Dedifferentiated amniotic fluid mesenchymal stem cell (primary cell): ENCODE results near the gene CFAP58.

Experiments used
- DNase-seq: peaks from one replicate; pipeline ENCODE4 v3.0.0-alpha.2; 2016; ENCODE audit errors: extremely low spot score

Gene CFAP58

DNA sequence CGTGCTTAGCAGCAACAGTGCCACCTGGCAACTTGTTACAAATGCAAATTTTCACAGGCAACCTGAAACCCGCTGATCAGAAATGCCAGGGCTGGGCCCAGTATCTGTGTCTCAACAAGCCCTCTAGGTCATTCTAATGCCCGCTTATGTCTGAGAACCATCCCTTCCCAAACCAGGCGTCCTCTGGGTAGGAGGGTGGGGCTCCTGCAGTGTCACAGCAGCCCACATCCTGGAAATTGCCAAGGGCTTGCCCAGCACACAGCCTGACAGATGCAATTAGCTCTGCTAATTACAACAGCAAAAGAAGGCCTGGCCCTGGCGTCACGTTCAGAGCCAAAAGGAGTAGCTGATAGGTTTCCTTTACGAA, 31.2 kb upstream of the CFAP58 start:
- DNase-seq = no peak

GRCh38 chr10:104323085-104323484, 30.5 kb upstream of the CFAP58 start:
- DNase-seq = no peak

DNA sequence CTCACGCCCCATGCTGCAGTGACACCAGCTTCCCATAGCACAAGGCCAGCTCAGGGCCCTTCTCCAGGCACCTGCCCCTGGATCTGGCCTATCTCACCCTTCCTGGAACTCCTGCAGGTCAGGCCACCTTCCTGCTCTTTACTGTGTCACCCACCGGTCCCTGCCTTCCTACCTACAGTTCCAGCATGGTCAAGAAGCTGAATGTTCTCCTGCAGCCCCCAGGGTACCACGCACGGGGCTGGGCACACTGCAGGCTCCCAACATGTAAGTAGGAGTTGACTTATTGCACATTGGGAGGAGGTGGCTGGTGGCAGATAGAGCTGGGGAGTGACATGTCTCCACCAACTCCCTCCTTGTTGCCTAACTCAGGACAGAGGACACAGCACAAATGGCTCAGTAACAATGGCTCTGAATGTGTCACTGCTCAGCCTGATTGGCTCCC, 29.9 kb upstream of the CFAP58 start:
- no peak for DNase-seq

DNA sequence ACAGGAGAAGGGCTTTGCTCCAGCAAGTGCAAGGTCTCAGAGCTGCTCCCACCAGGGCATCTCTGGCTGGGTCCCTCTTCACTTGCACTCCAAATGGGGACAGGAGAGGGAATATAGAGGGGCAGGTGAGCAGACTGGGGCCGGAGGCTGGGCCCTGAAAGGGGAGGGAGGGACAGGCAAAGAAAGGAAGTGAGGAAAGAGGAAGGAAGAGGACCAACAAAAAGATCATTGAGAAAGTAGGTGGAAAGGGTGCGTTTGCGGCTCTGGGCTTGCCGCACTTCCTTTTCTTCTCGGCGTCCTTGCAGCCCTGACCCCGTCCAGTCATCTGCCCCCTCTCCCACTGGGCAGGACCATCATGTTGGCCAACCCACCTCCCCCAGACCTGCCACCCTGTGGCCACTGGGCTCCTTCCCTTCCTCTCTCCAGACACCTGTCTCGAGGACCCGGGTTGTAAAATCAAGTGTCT, 29.4 kb upstream of the CFAP58 start:
- no peak for DNase-seq

- no peak for DNase-seq
Observed at GRCh38 chr10:104324931-104325330, 28.7 kb upstream of the CFAP58 start.

GRCh38 chr10:104325436-104326435, 27.9 kb upstream of the CFAP58 start:
- no peak for DNase-seq

DNA sequence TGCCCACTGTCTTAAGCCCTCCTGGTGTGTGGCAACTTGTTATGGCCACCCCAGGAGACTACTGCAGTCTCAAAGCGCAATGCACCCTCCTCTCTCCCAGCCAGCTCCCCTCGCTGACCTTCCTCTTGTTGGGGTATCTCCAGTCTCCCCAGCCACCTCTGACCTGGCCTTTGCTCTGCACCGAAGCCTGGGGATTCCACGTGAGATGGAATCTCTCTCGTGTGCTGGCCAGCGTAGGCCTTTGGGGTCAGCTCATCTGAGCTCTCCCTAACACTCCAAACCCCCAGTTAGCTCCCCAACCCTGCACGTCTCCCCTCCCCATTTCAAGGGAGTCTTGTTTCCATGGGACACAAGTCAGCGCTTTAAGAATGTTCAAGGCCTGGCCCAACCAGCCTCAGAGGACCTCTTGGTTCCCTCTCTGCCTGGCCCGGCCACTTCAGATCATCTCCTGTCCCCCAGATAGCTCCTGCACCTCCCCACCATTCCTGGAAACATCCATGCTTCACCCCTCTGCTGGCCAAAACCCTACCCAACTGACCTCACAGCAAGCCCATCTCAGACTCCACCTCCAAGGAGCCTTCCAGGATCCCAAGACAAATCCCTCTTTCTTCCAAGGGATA, 26.5 kb upstream of the CFAP58 start:
- no peak for DNase-seq

GRCh38 chr10:104327745-104328645, 25.6 kb upstream of the CFAP58 start:
- peak; percentile 67 for DNase-seq

- no peak for DNase-seq
Observed at GRCh38 chr10:104328646-104328895, 25.1 kb upstream of the CFAP58 start.

- peak; percentile 72 for DNase-seq
Observed at GRCh38 chr10:104328896-104329710, 24.5 kb upstream of the CFAP58 start.

DNA sequence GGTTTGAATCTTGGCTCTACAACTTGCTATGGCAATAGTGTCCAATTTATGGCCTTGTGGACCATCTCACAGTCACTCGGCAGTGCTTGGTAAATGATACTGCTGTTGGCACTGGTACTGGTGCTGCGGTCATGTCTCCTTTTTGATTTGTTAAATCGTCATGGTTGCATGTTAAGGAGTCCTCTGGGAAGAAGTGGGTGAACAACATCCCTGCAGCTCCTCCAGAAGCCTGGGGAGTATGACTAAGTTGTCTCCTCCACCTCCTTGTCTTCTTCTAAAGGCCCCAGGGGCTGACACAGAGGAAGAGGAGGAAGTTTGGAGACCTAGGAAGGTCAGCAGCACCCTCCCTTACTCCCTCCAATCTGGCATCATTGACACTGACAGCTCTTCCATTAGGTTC, 23.9 kb upstream of the CFAP58 start:
- DNase-seq = peak; percentile 82

DNA sequence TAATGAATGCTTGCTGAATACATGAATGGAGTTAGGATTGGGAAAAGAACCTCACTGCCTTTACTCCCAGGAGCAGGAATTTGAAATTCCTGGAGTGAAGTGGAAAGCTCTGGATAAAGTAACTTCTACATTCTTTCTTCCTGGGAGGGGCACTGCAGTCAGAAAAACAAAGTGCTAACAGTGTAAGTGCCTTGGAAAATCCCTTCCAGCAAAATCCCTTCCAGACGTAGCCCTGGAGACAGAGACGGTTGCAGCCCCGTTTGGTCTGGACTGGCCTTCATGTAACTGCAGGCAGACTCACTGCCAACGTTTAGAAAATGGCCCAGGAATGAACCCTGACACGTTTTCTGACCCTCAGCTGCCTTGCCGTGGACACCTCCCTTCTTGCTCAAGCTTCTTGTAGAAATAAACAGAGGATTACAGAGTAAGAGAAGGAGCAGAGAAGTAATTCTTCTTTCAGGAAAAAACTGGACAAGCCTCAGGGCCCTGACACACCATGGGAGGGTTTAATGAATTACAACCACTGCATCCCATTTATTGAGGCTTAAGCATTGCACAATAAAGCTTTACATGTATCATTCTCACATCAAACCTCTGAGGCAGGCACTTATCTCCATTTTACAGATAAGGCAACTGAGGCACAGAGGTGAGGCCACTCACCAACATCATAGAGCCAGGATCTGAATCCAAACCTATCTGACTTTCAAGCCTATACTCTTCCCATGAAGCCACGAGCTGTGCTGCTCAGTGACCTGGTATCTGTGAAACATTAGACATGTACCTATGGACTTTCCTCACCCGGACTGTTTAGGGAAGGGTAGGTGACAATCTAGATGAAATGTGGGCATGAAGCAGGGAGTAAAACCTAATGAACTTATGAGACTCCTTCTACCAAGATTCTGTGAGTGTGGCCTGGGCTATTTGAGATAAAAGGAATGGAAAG, 23.2 kb upstream of the CFAP58 start:
- peak; percentile 86 for DNase-seq

GRCh38 chr10:104331208-104331838, 22.3 kb upstream of the CFAP58 start:
- no peak for DNase-seq

DNA sequence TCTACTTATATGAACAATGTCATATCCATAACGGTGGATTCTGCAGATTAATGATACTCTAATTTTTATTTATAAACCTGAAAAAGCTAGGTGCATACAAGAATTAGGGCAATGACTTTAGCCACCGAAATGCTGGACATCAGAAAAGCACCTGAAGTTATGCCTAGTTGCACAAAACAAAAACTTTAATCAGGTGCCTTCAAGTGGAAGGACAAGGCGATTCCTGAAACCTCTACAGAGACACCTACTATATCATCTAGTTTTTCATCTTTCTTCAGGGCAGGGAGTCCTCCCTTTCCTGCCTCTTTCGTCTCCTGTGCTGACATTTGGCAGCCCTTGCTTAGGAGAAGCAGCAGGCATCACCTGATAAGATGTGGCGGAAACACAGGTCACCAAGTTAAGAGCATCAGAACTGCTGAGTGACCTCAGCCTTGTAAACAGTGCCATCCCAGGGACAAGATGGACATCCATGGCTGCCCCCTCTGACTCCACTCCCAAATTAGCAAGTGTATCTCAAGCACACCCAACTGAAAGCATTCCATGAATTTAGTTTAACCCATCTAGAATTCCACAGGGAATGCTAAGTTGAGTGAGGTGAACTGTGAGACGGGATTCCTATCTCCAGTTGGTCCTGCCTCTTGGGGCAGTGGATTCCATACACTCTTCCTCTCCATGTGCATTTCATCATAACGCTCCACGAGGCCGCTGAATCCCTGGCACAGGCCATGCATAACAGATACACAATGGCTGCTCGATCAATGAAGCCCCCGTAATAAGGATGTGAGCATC, 21.2 kb upstream of the CFAP58 start:
- no peak for DNase-seq

GRCh38 chr10:104333032-104333727, 20.5 kb upstream of the CFAP58 start:
- no peak for DNase-seq

- no peak for DNase-seq
Observed at GRCh38 chr10:104333728-104334373, 19.8 kb upstream of the CFAP58 start.

GRCh38 chr10:104334561-104334960, 19.1 kb upstream of the CFAP58 start:
- no peak for DNase-seq
